Stimulated activated naive B cell treated with anti-CD40 and anti-IgM and Interleukin-4, amounts not matched to agents 10 μg/mL and 1 μg/mL and 100 μg/mL, for 72 hours (primary cell): Measurements from ENCODE around the gene PITX1.
A peak's percentile ranks its signal among the peaks of the same experiment; 100 is the strongest.

ENCODE experiments used
- ATAC-seq, 2 donors: fragments of 150-1000 bp; cut with Tn5 transposase; replicated peaks; 2 replicates each; pipeline ENCODE4 v1.10.0; 2021; ENCODE audit warnings: moderate library complexity in 1 of 2
- DNase-seq: peaks from one replicate; pipeline ENCODE4 v3.0.0; 2021
- H3K27ac Mint-ChIP-seq: one replicate; pipeline ENCODE4 v1.8.0; 2022; ENCODE audit warnings: mild to moderate bottlenecking, mixed read lengths
- H3K27me3 Mint-ChIP-seq, 2 donors: one replicate each; pipeline ENCODE4 v1.8.0; 2022; ENCODE audit warnings: mixed read lengths in 2 of 2
- H3K36me3 Mint-ChIP-seq, 2 donors: one replicate each; pipeline ENCODE4 v1.8.0; 2022; ENCODE audit warnings: mixed read lengths in 2 of 2, mild to moderate bottlenecking in 1 of 2
- H3K4me1 Mint-ChIP-seq, 2 donors: one replicate each; pipeline ENCODE4 v1.8.0; 2022; ENCODE audit warnings: mixed read lengths in 2 of 2, mild to moderate bottlenecking in 1 of 2
- H3K4me3 Mint-ChIP-seq, 2 donors: one replicate each; pipeline ENCODE4 v1.8.0; 2022; ENCODE audit warnings: mild to moderate bottlenecking in 2 of 2, mixed read lengths in 2 of 2, moderate library complexity in 1 of 2
- H3K9me3 Mint-ChIP-seq, 2 donors: one replicate each; pipeline ENCODE4 v1.8.0; 2022; ENCODE audit warnings: mixed read lengths in 2 of 2, mild to moderate bottlenecking in 1 of 2

The PITX1 gene

DNA sequence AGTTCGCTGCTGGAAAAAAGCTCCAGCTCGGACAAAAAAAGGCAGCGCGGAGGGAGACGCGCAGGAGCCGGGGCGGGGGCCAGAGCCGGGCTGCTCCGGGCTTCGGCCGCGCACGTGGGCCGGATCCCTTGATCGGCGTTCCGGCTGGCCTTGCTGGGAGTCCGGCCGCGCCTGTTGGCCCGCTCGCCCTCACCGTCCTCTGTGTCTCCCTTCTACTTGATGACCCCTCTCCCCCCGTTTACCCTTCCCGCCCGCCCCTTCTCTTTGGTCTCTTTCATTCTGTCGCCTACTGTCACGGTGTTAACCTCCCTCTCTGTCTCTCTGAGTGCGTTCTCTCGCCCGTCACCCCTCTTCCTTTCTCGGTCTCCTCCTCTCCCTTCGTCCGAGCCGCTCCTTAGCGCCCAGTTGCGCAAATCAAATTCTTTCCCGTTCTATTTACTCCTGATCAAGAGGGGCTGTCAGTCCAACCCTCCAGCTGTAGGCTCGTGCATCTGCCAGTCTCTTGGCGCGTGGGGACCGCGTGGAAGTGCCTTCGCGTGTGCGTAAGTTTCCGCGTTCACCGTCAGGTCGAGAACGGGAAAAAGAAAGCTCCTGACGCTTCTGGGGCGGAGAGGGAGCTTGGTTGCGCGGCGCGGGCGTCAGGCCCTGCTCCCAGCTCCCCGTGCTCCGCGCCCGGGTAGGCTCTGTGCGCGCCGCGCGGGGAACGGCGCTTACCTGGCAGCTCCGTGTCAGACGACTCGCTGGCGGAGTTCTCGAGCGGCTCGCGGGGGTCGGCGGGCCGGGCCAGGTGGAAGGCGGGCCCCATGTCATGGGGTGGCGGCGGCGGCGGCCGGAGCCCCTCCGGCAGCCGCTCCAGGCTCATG, 798 bp downstream of the PITX1 start:
- H3K27ac Mint-ChIP-seq: peak overlapping the region; percentile 1
- H3K36me3 Mint-ChIP-seq: peaks cover 10 to 11% of the 10 kb centered on the region in 2 donors
- no peak for DNase-seq
- peaks cover 78 to 90% of the 10 kb centered on the region in 2 donors for H3K27me3 Mint-ChIP-seq
- H3K4me1 Mint-ChIP-seq: peaks cover 41 to 56% of the 10 kb centered on the region in 2 donors
- H3K9me3 Mint-ChIP-seq: peaks cover 5 to 7% of the 10 kb centered on the region in 2 donors
- H3K4me3 Mint-ChIP-seq: peak overlapping the region; percentile 82 to 84
- ATAC-seq: peak; percentile 24 to 31

GRCh38 chr5:135032695-135032998, 1.4 kb downstream of the PITX1 start:
- H3K27ac Mint-ChIP-seq: no peak overlapping the region
- DNase-seq (no peak), ATAC-seq (no peak)
- H3K4me1 Mint-ChIP-seq: peaks cover 40 to 54% of the 10 kb centered on the region in 2 donors
- peaks cover 10 to 11% of the 10 kb centered on the region in 2 donors for H3K36me3 Mint-ChIP-seq
- H3K9me3 Mint-ChIP-seq: peaks cover 5 to 7% of the 10 kb centered on the region in 2 donors
- peaks cover 73 to 86% of the 10 kb centered on the region in 2 donors for H3K27me3 Mint-ChIP-seq
- H3K4me3 Mint-ChIP-seq: peak overlapping the region; percentile 19 to 50

DNA sequence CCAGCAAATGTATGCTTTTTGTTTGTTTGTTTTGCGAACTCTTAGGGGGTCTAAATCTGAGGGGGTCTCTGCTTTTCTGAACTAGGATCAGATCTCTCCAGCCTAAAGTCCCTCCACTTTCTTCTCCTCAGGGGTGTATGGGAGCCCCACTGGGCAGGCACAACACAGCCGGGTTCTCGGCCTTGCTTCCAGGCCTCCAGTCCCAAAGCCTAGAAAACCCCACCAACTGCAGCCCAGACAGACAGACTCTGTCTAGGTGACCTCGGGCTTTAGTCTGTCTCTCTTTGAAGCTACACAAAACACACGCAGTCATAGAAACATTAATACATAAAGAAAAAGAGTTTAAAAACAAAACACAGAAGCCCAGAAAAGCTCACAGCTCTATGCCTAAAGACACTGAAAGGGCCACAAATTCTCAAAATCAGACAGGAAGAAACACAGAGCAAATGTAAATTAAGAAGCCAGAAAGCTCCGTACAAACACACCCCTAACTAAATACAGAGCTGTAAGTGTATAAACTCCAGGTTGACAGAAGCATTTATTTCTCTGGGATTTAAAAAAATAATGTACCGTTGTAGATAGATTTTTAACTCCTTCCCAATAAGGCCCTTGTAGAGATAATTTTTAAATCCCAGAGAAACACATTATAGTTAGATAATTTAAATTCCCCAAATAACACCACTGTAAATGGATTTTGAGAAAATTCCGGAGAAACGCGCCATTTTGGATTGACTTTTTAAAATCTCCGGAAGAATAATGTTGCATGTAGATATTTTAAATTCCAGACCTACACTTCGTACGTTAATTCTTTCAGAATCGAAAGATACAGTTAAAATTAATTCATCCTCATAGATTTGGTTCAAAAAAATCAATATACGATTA, 2.0 kb downstream of the PITX1 start:
- Mint-ChIP-seq H3K9me3 (peaks cover 5 to 7% of the 10 kb centered on the region in 2 donors), H3K36me3 (peaks cover 10 to 11% of the 10 kb centered on the region in 2 donors), H3K27ac (peak overlapping the region; percentile 75), H3K4me3 (peak overlapping the region; percentile 50 to 70), H3K27me3 (peaks cover 74 to 86% of the 10 kb centered on the region in 2 donors), H3K4me1 (peaks cover 44 to 59% of the 10 kb centered on the region in 2 donors)
- ATAC-seq: no peak
- DNase-seq: no peak

DNA sequence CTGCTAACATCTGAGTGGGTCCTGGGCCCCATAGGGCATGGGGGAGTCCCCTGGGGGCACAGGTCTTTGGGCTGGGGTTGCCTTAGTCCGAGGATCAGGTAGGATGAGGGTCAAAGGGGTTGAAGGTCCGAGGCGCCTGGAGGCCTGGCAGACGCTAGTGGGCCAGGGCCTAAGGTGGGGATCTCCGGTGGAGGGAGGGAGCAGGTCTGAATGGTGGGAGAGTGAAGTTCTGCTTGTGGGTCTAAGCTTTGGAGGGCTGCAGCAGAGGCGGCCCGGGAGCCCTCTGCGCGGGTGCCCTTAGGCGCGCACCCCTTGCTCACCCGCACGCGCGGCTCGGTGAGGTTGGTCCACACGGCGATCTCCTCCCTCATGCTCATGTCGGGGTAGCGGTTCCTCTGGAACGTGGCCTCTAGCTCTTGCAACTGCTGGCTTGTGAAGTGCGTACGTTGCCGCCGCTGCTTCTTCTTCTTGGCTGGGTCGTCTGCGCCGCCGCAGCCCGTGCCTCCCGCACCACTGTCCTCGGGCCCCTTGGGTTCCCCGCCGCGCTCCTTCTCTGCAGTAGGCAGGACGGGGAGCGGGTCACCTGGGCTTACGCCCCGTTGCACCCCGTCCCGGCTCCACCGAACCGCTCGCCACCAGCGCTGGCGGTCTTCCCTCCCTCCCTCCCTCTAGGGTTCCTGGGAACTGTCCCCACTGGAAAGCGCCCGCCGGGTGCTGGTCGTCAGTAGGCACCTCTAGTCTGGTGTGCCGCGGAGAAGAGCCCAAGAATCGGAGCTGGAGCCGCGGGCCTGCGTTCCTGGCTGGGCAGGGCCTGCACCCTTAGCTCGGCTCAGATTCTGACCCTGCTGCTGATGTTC, 2.8 kb downstream of the PITX1 start:
- Mint-ChIP-seq H3K27me3 (peaks cover 74 to 86% of the 10 kb centered on the region in 2 donors), H3K27ac (peak overlapping the region; percentile 84), H3K9me3 (peaks cover 5 to 7% of the 10 kb centered on the region in 2 donors), H3K4me3 (peak overlapping the region; percentile 77 to 83), H3K4me1 (peaks cover 41 to 60% of the 10 kb centered on the region in 2 donors), H3K36me3 (peaks cover 10 to 11% of the 10 kb centered on the region in 2 donors)
- DNase-seq: no peak
- peak; percentile 47 to 49 for ATAC-seq

DNA sequence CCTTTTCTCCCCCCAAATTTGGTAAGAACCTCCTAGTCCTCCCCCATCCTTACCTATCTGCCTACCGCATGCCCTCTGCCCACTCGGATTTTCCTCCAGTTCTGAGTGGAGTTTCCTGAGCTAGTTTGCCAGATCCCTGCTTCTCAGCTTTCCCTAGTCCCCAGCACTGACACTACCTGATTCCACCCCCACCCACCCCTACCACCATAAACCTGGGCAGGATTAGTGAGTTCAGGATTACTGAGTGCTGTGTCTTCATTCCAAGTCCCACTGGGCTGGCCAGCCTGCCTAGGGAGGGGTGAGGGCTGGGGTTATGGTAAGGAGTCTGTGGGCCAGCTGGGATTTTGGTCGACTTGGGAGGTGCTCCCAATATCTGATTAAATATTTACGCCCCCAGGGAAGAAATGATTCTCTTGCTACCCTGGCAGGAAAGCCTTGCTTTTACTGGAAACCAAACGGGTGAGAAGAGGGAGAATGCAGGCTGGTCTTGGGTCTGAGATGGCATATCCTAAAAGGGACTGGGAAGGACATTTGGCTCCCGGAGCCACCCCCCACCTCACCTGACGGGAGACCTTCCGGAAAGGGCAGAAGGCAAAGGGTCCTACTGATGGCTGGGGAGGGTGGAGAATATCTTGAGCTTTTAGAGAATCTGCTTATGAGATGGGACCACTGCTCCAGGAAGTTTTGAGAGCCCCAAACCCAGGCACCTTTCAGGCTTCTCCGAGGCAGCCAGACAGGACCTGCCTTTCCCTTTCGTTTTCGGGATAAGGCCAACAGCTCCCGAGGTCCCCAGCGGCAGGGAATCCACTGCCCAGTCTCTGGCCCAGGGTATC, 3.7 kb downstream of the PITX1 start:
- H3K27ac Mint-ChIP-seq: peak overlapping the region; percentile 84
- peaks cover 40 to 60% of the 10 kb centered on the region in 2 donors for H3K4me1 Mint-ChIP-seq
- ATAC-seq (peak in 1 of 2 donors; percentile 7), DNase-seq (no peak)
- peaks cover 73 to 87% of the 10 kb centered on the region in 2 donors for H3K27me3 Mint-ChIP-seq
- peaks cover 5 to 7% of the 10 kb centered on the region in 2 donors for H3K9me3 Mint-ChIP-seq
- peak overlapping the region; percentile 77 to 83 for H3K4me3 Mint-ChIP-seq
- H3K36me3 Mint-ChIP-seq: peaks cover 10 to 11% of the 10 kb centered on the region in 2 donors

DNA sequence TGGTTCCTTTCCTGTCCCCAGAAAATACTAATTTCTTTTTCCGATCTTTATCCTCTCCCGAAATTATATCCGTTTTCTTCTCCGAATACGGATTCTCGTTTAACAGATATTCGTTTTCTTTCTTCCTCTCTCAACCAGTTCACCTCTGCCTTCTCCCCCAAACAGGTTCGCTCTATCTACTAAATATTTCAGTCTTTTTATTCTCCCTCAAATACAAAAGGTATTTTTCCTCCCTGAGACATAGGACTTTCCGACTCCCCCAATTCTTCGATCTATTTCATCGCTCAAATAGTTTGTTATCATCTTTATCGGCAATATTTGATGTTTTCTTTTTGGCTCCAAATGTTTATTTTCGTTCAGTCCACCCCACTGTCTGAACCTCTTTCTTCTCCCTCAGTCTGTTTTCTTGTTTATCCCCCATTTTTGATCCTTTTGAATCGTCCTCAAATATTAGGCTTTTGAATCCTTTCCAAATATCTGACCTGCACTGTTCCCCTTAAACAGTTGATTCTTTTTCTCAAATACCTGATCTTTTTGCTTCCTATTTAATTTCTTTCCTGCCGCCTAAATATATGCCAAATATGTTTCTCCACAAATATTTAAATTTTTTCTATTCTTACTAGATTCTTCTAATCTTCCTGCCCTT, 4.4 kb downstream of the PITX1 start:
- no peak for DNase-seq
- Mint-ChIP-seq H3K27me3 (peaks cover 66 to 85% of the 10 kb centered on the region in 2 donors), H3K36me3 (peaks cover 7 to 10% of the 10 kb centered on the region in 2 donors), H3K4me3 (peak overlapping the region; percentile 19 to 57), H3K27ac (peak overlapping the region; percentile 70), H3K4me1 (peaks cover 36 to 54% of the 10 kb centered on the region in 2 donors), H3K9me3 (peaks cover 5 to 7% of the 10 kb centered on the region in 2 donors)
- ATAC-seq: no peak

DNA sequence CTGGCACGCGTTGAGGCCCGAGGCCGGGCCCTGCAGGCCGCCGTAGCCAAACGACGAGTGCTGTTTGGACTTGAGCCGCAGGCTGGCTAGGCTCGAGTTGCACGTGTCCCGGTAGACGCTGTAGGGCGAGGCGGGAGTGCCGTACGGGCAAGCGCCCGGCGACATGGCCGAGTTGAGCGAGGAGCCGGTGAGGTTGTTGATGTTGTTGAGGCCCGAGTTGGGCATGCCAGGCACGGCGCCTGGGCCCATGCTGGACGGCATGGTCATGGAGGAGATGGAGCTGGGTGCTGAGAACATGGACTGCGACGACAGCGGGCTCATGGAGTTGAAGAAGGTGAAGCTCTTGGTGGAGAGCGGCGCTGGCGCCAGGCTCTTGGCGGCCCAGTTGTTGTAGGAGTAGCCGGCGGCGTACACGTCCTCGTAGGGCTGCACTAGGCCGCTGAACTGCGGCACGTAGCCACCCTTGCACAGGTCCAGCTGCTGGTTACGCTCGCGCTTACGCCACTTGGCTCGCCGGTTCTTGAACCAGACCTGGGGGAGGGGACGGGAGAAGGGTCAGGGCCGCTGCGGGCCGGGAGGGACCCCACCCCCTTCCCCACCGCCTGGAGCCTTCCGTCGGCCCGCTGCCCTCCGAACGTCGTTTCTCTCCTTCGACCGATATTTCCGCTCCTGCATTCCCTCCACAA, 5.1 kb downstream of the PITX1 start:
- Mint-ChIP-seq H3K27me3 (peaks cover 66 to 87% of the 10 kb centered on the region in 2 donors), H3K27ac (peak overlapping the region; percentile 70), H3K36me3 (peaks cover 7 to 10% of the 10 kb centered on the region in 2 donors), H3K4me1 (peaks cover 34 to 49% of the 10 kb centered on the region in 2 donors), H3K9me3 (peaks cover 5 to 7% of the 10 kb centered on the region in 2 donors), H3K4me3 (peak overlapping the region; percentile 19 to 57)
- DNase-seq: no peak
- ATAC-seq: no peak

DNA sequence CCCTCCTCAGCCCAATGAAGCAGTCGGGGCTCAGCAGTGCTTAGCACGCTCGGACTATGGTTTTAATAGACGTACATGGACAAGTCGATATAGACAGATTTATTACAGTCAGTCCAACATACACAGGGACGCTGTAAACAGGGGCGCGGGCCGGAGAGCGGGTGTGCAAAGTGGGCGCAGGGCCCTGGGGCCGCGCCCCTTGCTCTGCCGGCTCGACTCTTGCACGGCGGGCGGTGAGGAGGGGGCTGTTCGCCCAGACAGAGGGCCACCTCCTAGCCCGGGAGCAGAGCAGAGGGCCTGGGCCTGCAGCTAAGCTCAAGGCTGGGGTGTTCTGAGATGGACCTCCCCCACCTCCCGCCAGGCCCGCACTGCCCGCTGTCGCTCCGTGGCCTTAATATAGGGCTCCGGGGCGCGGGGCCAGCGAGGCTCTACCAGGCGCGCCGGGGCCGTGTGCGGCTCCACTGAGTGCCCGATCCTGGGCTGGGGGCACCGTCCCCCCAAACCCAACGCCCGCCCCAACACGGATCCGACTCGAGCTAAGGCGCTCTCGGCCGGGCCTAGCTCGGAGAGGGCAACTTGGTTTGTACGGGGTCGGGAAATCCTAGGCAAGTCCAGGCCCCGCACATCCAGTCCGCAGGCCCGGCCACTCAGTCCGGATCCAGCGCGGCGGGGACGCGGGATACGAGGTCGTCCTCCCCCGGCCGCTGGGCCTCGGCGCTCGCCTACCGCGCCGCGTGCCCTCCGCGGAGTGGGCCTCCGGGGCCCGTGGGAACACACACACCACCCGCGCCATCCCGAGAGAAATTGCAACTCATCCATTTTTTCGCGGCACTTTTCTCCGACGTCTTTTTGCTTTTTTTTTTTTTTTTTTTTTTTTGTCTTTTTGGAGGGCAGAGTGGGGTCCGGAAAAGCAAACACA, 6.1 kb downstream of the PITX1 start:
- Mint-ChIP-seq H3K36me3 (peaks cover 8 to 10% of the 10 kb centered on the region in 2 donors), H3K27me3 (peaks cover 68 to 88% of the 10 kb centered on the region in 2 donors), H3K9me3 (peaks cover 5 to 7% of the 10 kb centered on the region in 2 donors), H3K4me3 (peak overlapping the region; percentile 46 to 61), H3K4me1 (peaks cover 30 to 43% of the 10 kb centered on the region in 2 donors), H3K27ac (peak overlapping the region; percentile 88)
- ATAC-seq (no peak), DNase-seq (no peak)

DNA sequence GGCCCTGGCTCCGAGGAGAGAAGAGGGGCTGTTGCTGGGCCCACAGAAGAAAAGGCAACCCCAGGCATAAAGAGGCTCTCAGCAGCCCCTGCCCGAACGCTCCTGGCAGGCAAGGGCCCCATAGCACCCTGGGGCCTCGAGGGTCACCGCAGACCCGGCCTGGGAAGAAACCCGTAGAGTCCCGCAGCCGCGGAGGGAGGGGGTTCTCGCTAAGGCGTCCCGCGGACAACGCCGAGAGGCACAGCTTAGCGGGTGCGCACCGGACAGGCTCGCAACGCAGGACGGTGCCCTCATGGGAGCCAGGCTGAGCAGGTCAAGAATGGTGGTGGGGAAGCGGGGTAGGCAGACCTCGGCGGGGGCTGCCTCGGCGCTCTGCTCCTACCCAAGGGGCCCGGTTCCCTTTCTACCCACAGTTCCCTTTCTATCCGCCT, 6.7 kb downstream of the PITX1 start:
- H3K9me3 Mint-ChIP-seq: peaks cover 5 to 7% of the 10 kb centered on the region in 2 donors
- peaks cover 67 to 83% of the 10 kb centered on the region in 2 donors for H3K27me3 Mint-ChIP-seq
- H3K4me1 Mint-ChIP-seq: peaks cover 28 to 42% of the 10 kb centered on the region in 2 donors
- H3K36me3 Mint-ChIP-seq: peaks cover 8 to 10% of the 10 kb centered on the region in 2 donors
- H3K4me3 Mint-ChIP-seq: peak overlapping the region; percentile 46 to 61
- ATAC-seq: no peak
- H3K27ac Mint-ChIP-seq: peak overlapping the region; percentile 88
- DNase-seq: no peak

GRCh38 chr5:135026645-135027265, 7.3 kb downstream of the PITX1 start:
- H3K4me1 Mint-ChIP-seq: peaks cover 24 to 36% of the 10 kb centered on the region in 2 donors
- H3K9me3 Mint-ChIP-seq: peaks cover 5 to 7% of the 10 kb centered on the region in 2 donors

More at GRCh38 chr5:135026645-135027265, 7.3 kb downstream of the PITX1 start:
- DNase-seq (no peak), ATAC-seq (no peak)
- Mint-ChIP-seq H3K36me3 (peaks cover 8 to 10% of the 10 kb centered on the region in 2 donors), H3K4me3 (peak overlapping the region in 1 of 2 donors; percentile 25), H3K27me3 (peaks cover 62 to 78% of the 10 kb centered on the region in 2 donors), H3K27ac (no peak overlapping the region)
